GM12874 (cell line): ENCODE measurements around the gene B3GNT3.

ENCODE experiments used
- CTCF ChIP-seq: IDR thresholded peaks from 2 replicates; pipeline ENCODE4 v1.5.1; 2011; ENCODE audit warnings: low read depth, mild to moderate bottlenecking, control low read depth, low read length, moderate library complexity; ENCODE audit not compliant: insufficient read depth

B3GNT3 gene

GRCh38 chr19:17811103-17811502 is 16.2 kb downstream of the B3GNT3 start:
- TF ChIP-seq CTCF: no peak

GRCh38 chr19:17811681-17812080 is 16.7 kb downstream of the B3GNT3 start:
- no peak for TF ChIP-seq CTCF

- no peak for TF ChIP-seq CTCF
Observed at GRCh38 chr19:17812099-17812498, 17.2 kb downstream of the B3GNT3 start.

GRCh38 chr19:17817668-17818363 is 22.9 kb downstream of the B3GNT3 start:
- no peak for TF ChIP-seq CTCF

DNA sequence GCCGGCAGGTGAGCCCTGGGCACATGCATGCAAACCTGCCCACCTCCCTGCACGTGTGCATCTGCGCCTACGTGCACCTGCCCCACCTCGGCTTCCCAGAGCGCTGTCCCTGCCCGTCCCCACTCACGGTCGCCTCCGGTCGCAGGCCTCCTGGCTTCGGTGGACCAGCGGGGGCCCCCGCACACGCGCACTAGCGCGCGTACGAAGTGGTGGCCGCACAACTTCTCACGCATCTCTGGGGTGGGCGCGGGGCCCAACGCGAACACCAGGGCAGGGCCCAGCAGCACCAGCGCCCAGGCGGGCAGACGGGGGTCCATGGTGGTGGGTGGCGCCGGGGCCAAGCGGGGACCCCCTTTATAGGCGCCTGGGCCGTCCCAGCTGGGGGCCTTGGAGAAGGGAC is 26.3 kb downstream of the B3GNT3 start, which contains the start of gene INSL3:
INSL3 (minus strand) TSS at position 330 of the 400 bp plus-strand sequence; CDS start at position 317, 13 bp downstream.
- TF ChIP-seq CTCF: no peak

DNA sequence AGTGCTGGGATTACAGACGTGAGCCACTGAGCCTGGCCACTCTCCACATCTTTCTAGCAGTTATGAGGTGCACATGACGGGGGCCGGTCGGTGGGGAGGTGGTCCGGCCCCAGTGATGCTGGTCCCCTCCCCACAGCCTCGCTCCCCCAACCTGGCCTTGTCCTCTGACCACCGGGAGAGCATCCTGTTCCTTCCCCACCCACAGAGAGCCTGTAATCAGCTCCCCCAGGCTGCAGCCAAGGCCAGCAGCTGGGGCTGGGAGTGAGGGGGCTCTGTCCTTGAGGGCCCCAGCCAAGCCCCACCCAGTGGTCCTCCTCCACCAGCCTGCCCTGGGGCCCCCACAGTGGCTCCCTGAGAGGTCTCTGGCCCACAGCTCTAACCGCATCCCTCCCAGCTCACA is 29.4 kb downstream of the B3GNT3 start:
- no peak for TF ChIP-seq CTCF

DNA sequence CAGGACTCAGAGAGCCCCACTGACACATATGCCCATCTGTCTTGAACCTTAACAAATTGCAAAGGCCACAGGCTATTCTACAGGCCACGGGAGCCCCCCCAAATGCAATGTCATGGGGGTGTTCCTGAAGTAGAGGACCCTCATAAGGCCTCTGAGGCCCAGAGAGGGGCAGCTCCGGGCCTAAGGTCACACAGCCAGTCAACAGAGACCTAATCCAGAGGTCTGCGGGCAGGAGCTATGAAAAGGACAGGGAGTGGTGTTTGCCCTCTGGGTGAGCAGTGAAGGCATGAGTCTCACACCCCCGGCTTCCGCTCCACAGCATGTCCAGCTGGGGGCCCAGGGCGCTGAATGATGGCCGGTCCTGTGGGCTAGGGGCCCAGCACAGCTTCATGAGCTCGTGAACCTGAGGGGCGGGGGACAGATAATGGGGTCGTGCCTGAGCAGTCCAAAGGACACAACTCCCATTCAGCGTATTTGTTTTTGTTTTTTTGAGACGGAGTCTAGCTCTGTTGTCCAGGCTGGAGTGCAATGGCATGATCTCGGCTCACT is 31.6 kb downstream of the B3GNT3 start:
- no peak for TF ChIP-seq CTCF
